HEK293T (cell line): Measurements from ENCODE around the gene MGRN1.

Experiments used
- FOXA1 ChIP-seq: fragments of 450-650 bp; IDR thresholded peaks from 2 replicates; pipeline ENCODE4 v1.6.1; 2016; ENCODE audit warnings: mild to moderate bottlenecking
- FOXM1 ChIP-seq: fragments of 450-650 bp; IDR thresholded peaks from 2 replicates; pipeline ENCODE4 v1.6.1; 2017; ENCODE audit warnings: mild to moderate bottlenecking, borderline replicate concordance
- HDGF ChIP-seq: fragments of 450-650 bp; IDR thresholded peaks from 2 replicates; pipeline ENCODE4 v1.6.1; 2017; ENCODE audit warnings: antibody characterized with exemption, borderline replicate concordance
- SUZ12 ChIP-seq: fragments of 450-650 bp; IDR thresholded peaks from 2 replicates; pipeline ENCODE4 v1.6.1; 2016; ENCODE audit warnings: mild to moderate bottlenecking
- TARDBP ChIP-seq: fragments of 450-650 bp; IDR thresholded peaks from 2 replicates; pipeline ENCODE4 v1.6.1; 2016
- ZNF384 ChIP-seq: fragments of 450-650 bp; IDR thresholded peaks from 2 replicates; pipeline ENCODE4 v1.6.1; 2016

GRCh38 chr16:4661661-4662060 lies 37.0 kb downstream of the MGRN1 start:
- TF ChIP-seq ZNF384 (no peak), FOXA1 (no peak), FOXM1 (no peak), SUZ12 (no peak), TARDBP (no peak), HDGF (no peak)
